TTC549 (cell line): Measurements from ENCODE around the gene PFN3.

ENCODE experiments used
- FAIRE-seq: peaks from 2 replicates; lab custom pipeline; 2012; peaks lifted over from hg19 to GRCh38; lab: Jason Lieb, UNC

The PFN3 gene

GRCh38 chr5:177437623-177438022, 37.2 kb upstream of the PFN3 start:
- no peak for FAIRE-seq

GRCh38 chr5:177435847-177436536, 35.5 kb upstream of the PFN3 start:
- FAIRE-seq, result no peak

- no peak for FAIRE-seq
These were observed 34.7 kb upstream of the PFN3 start for GRCh38 chr5:177434942-177435738.

- FAIRE-seq, result no peak
These were observed 34.0 kb upstream of the PFN3 start for GRCh38 chr5:177434437-177434836.

- FAIRE-seq, result no peak
These were observed 33.3 kb upstream of the PFN3 start for GRCh38 chr5:177433658-177434217.

GRCh38 chr5:177432839-177433657, 32.6 kb upstream of the PFN3 start:
- FAIRE-seq, result no peak

- no peak for FAIRE-seq
These were observed 31.8 kb upstream of the PFN3 start for GRCh38 chr5:177432143-177432838.

GRCh38 chr5:177431317-177432142, 31.1 kb upstream of the PFN3 start:
- FAIRE-seq, result no peak

- no peak for FAIRE-seq
These were observed 30.5 kb upstream of the PFN3 start for GRCh38 chr5:177430972-177431316.

- no peak for FAIRE-seq
These were observed 29.9 kb upstream of the PFN3 start for GRCh38 chr5:177430140-177430951.

GRCh38 chr5:177429248-177430040, 29.0 kb upstream of the PFN3 start:
- FAIRE-seq, result no peak

- no peak for FAIRE-seq
These were observed 28.2 kb upstream of the PFN3 start for GRCh38 chr5:177428574-177429217.

GRCh38 chr5:177427919-177428573, 27.6 kb upstream of the PFN3 start:
- FAIRE-seq, result no peak

- no peak for FAIRE-seq
These were observed 26.9 kb upstream of the PFN3 start for GRCh38 chr5:177427211-177427822.

GRCh38 chr5:177426566-177427210, 26.2 kb upstream of the PFN3 start, which contains the start of gene GRK6:
GRK6 (plus strand) TSS chr5:177426676; CDS start chr5:177426846, 170 bp downstream.
- FAIRE-seq, result no peak

- FAIRE-seq, result peak; percentile 97
These were observed 25.5 kb upstream of the PFN3 start for GRCh38 chr5:177425801-177426565.
